Neural cell (in vitro differentiated cells): ENCODE results near the gene CAMK2D. TPM values are rescaled to one million over a fixed set of nuclear protein-coding genes. Genes with fewer than 3 reads are reported as not detected.

Experiments
- H2AFZ ChIP-seq: fragments of 200-600, 300-800 bp; sonication (generic), shearing (Covaris generic); 2 replicates; pipeline ENCODE4 v1.6.0; 2014; ENCODE audit warnings: low read depth, mild to moderate bottlenecking, antibody characterized with exemption, low read length, moderate library complexity
- H3F3A ChIP-seq: fragments of 200-600 bp; shearing (Covaris generic); 2 replicates; pipeline ENCODE4 v1.6.1; 2016; ENCODE audit warnings: mild to moderate bottlenecking, moderate library complexity, mixed read lengths, antibody characterized with exemption, low read length; ENCODE audit not compliant: insufficient read depth, poor library complexity, severe bottlenecking
- H3K27ac ChIP-seq: fragments of 200-600, 300-800 bp; sonication (generic), shearing (Covaris generic); 2 replicates; pipeline ENCODE4 v1.5.1; 2014; ENCODE audit warnings: mild to moderate bottlenecking, low read length, moderate library complexity
- H3K27me3 ChIP-seq: fragments of 300-800, 200-600 bp; sonication (generic), shearing (Covaris generic); 2 replicates; pipeline ENCODE4 v1.6.0; 2014; ENCODE audit warnings: mild to moderate bottlenecking, low read depth, low read length, moderate library complexity; ENCODE audit not compliant: insufficient read depth
- H3K36me3 ChIP-seq: fragments of 300-800, 200-600 bp; sonication (generic), shearing (Covaris generic); 2 replicates; pipeline ENCODE4 v1.5.1; 2014; ENCODE audit warnings: mild to moderate bottlenecking, antibody characterized with exemption, low read length, moderate library complexity; ENCODE audit not compliant: insufficient read depth
- H3K4me2 ChIP-seq: fragments of 300-800, 200-600 bp; sonication (generic), shearing (Covaris generic); 2 replicates; pipeline ENCODE4 v1.6.0; 2014; ENCODE audit warnings: mild to moderate bottlenecking, low read length
- H3K4me3 ChIP-seq: fragments of 300-800, 200-600 bp; sonication (generic), shearing (Covaris generic); 2 replicates; pipeline ENCODE4 v1.5.1; 2014; ENCODE audit warnings: mild to moderate bottlenecking, low read length, moderate library complexity
- H3K79me2 ChIP-seq: fragments of 200-600 bp; shearing (Covaris generic); replicated peaks from 2 replicates; pipeline ENCODE4 v1.6.0; 2014; ENCODE audit warnings: mild to moderate bottlenecking, low read length, moderate library complexity; ENCODE audit not compliant: insufficient read depth
- H3K9ac ChIP-seq: fragments of 300-800, 200-600 bp; sonication (generic), shearing (Covaris generic); 2 replicates; pipeline ENCODE4 v1.6.1; 2016; ENCODE audit warnings: mild to moderate bottlenecking, low read length, mixed read lengths
- H3K9me2 ChIP-seq: fragments of 200-600 bp; shearing (Covaris generic); 2 replicates; pipeline ENCODE4 v1.6.1; 2016; ENCODE audit warnings: mild to moderate bottlenecking, low read length, mixed read lengths; ENCODE audit not compliant: insufficient read depth
- H3K9me3 ChIP-seq: fragments of 200-600, 300-800 bp; sonication (generic), shearing (Covaris generic); 2 replicates; pipeline ENCODE4 v1.6.1; 2016; ENCODE audit warnings: mild to moderate bottlenecking, mixed run types, low read length, moderate library complexity, mixed read lengths
- H4K20me1 ChIP-seq: fragments of 200-600 bp; shearing (Covaris generic); 2 replicates; pipeline ENCODE4 v1.6.1; 2016; ENCODE audit warnings: mild to moderate bottlenecking, mixed run types; ENCODE audit not compliant: insufficient read depth
- CTCF ChIP-seq: fragments of 450-650 bp; IDR thresholded peaks from 2 replicates; pipeline ENCODE4 v1.5.1; 2014; ENCODE audit warnings: antibody characterized with exemption, mild to moderate bottlenecking, moderate library complexity; ENCODE audit not compliant: poor library complexity, severe bottlenecking
- EP300 ChIP-seq: fragments of 450-650 bp; conservative IDR thresholded peaks from 2 replicates; pipeline ENCODE4 v1.6.1; 2014; ENCODE audit warnings: antibody characterized with exemption, mild to moderate bottlenecking, moderate library complexity; ENCODE audit not compliant: poor library complexity, severe bottlenecking
- EZH2 ChIP-seq: fragments of 200-600, 300-800 bp; shearing (Covaris generic), sonication (generic); IDR thresholded peaks from 2 replicates; pipeline ENCODE4 v1.6.1; 2014; ENCODE audit warnings: antibody characterized with exemption, low read length, borderline replicate concordance, mild to moderate bottlenecking; ENCODE audit not compliant: insufficient read depth, poor library complexity, severe bottlenecking
- MXI1 ChIP-seq: fragments of 450-650 bp; conservative IDR thresholded peaks from 2 replicates; pipeline ENCODE4 v1.6.1; 2014; ENCODE audit warnings: antibody characterized with exemption, mild to moderate bottlenecking; ENCODE audit not compliant: poor library complexity, severe bottlenecking
- POLR2AphosphoS5 ChIP-seq: IDR thresholded peaks from 2 replicates; pipeline ENCODE4 v1.6.1; 2012
- RAD21 ChIP-seq: fragments of 450-650 bp; conservative IDR thresholded peaks from 2 replicates; pipeline ENCODE4 v1.6.1; 2014; ENCODE audit warnings: antibody characterized with exemption, mild to moderate bottlenecking, moderate library complexity
- REST ChIP-seq: IDR thresholded peaks from 2 replicates; pipeline ENCODE4 v1.6.1; 2012; ENCODE audit warnings: borderline replicate concordance
- SMC3 ChIP-seq: fragments of 450-650 bp; conservative IDR thresholded peaks from 2 replicates; pipeline ENCODE4 v1.6.1; 2014; ENCODE audit warnings: antibody characterized with exemption, mild to moderate bottlenecking, moderate library complexity; ENCODE audit not compliant: poor library complexity
- TAF1 ChIP-seq: IDR thresholded peaks from 2 replicates; pipeline ENCODE4 v1.6.1; 2012; ENCODE audit warnings: low read depth
- polyA plus RNA-seq: library from polyadenylated mRNA; depleted of rRNA; stranded (reverse); fragments of >200 nt; gene quantifications from 2 replicates; pipeline ENCODE4 v1.2.3, GENCODE V29; 2014

CAMK2D gene
- polyA plus RNA-seq, 1 donor from 2014 or later = 27.1 TPM

- no peak overlapping the region for H3K4me2 ChIP-seq
- no peak overlapping the region for H2AFZ ChIP-seq
- H4K20me1 ChIP-seq = no peaks in the 10 kb centered on the region
- H3K27ac ChIP-seq = no peak overlapping the region
- H3K4me3 ChIP-seq = no peak overlapping the region
- TF ChIP-seq RAD21 = no peak
- no peak for TF ChIP-seq TAF1
- TF ChIP-seq MXI1 = no peak
- no peak for TF ChIP-seq EZH2
- TF ChIP-seq EP300 = no peak
- no peak for TF ChIP-seq SMC3
- TF ChIP-seq REST = no peak
- TF ChIP-seq POLR2AphosphoS5 = no peak
- TF ChIP-seq CTCF = no peak
- no peaks in the 10 kb centered on the region for H3K9me2 ChIP-seq
- H3K9me3 ChIP-seq = no peaks in the 10 kb centered on the region
- no peaks in the 10 kb centered on the region for H3F3A ChIP-seq
- no peaks in the 10 kb centered on the region for H3K36me3 ChIP-seq
- H3K9ac ChIP-seq = no peak overlapping the region
- H3K27me3 ChIP-seq = no peaks in the 10 kb centered on the region
- no peaks in the 10 kb centered on the region for H3K79me2 ChIP-seq
These were observed 167.3 kb downstream of the CAMK2D start for GRCh38 chr4:113594231-113594556.

GRCh38 chr4:113593400-113594230 is 167.9 kb downstream of the CAMK2D start:
- no peaks in the 10 kb centered on the region for H3K9me2 ChIP-seq
- H3K27me3 ChIP-seq = no peaks in the 10 kb centered on the region
- H3K79me2 ChIP-seq = no peaks in the 10 kb centered on the region
- no peaks in the 10 kb centered on the region for H4K20me1 ChIP-seq
- H2AFZ ChIP-seq = no peak overlapping the region
- no peak overlapping the region for H3K27ac ChIP-seq
- H3K9ac ChIP-seq = no peak overlapping the region
- no peaks in the 10 kb centered on the region for H3K9me3 ChIP-seq
- no peak overlapping the region for H3K4me2 ChIP-seq
- no peaks in the 10 kb centered on the region for H3K36me3 ChIP-seq
- TF ChIP-seq REST = no peak
- no peak for TF ChIP-seq POLR2AphosphoS5
- no peak for TF ChIP-seq SMC3
- TF ChIP-seq TAF1 = no peak
- TF ChIP-seq RAD21 = no peak
- no peak for TF ChIP-seq CTCF
- H3K4me3 ChIP-seq = no peak overlapping the region
- no peaks in the 10 kb centered on the region for H3F3A ChIP-seq
